IMR-90 (cell line): Measurements from ENCODE around the gene FRY. TPM values are rescaled to one million over a fixed set of nuclear protein-coding genes. Genes with fewer than 3 reads are reported as not detected.

Experiments used
- ATAC-seq: fragments of 200-7000 bp; cut with Tn5 transposase; 2 replicates; pipeline ENCODE4 v1.9.1; 2020; ENCODE audit warnings: low read depth, mild to moderate bottlenecking, moderate library complexity
- BruUV-seq: library from RNA; stranded (reverse); fragments of 400-500 nt; replicated peaks from 2 replicates; lab custom pipeline; 2021; lab: Mats Ljungman, UMichigan
- CTCF ChIA-PET: fragments of 300-600 bp; formaldehyde crosslinking; extraction: SDS; loops from one replicate; lab custom pipeline; 2021; ENCODE audit warnings: antibody characterized with exemption; lab: Yijun Ruan, JAX
- POLR2A ChIA-PET: fragments of 300-600 bp; sonication (Branson Sonifier 250); formaldehyde crosslinking; loops from one replicate; lab custom pipeline; 2022; ENCODE audit warnings: antibody characterized with exemption; ENCODE audit not compliant: unreplicated experiment; lab: Charles Lee
- DNase-seq: peaks from one replicate; pipeline ENCODE4 v3.0.0; 2013
- H2AFZ ChIP-seq: replicated peaks from 2 replicates; pipeline ENCODE3; 2013; ENCODE audit warnings: low read length, mild to moderate bottlenecking; ENCODE audit not compliant: poor library complexity
- H2AK5ac ChIP-seq: 2 replicates; pipeline ENCODE4 v1.6.1; 2013; ENCODE audit warnings: low read depth, low read length, inconsistent platforms
- H2AK9ac ChIP-seq: replicated peaks from 2 replicates; pipeline ENCODE3; 2013; ENCODE audit warnings: mild to moderate bottlenecking, low read depth, low read length, moderate library complexity; ENCODE audit not compliant: poor library complexity
- H2BK120ac ChIP-seq: 2 replicates; pipeline ENCODE4 v1.6.1; 2013; ENCODE audit warnings: low read depth, low read length, inconsistent platforms
- H2BK15ac ChIP-seq: 3 replicates; pipeline ENCODE4 v1.6.1; 2013; ENCODE audit warnings: low read depth, low read length, inconsistent platforms
- H2BK20ac ChIP-seq: 2 replicates; pipeline ENCODE4 v1.6.1; 2013; ENCODE audit warnings: low read depth, mild to moderate bottlenecking, inconsistent platforms, low read length, moderate library complexity
- H2BK5ac ChIP-seq: 2 replicates; pipeline ENCODE4 v1.6.1; 2013; ENCODE audit warnings: mild to moderate bottlenecking, low read depth, low read length, inconsistent platforms; ENCODE audit not compliant: poor library complexity, severe bottlenecking
- H3K14ac ChIP-seq: replicated peaks from 2 replicates; pipeline ENCODE4 v1.6.1; 2013; ENCODE audit warnings: low read depth, low read length, inconsistent platforms
- H3K18ac ChIP-seq: 2 replicates; pipeline ENCODE4 v1.6.1; 2013; ENCODE audit warnings: low read depth, low read length, control low read depth
- H3K23ac ChIP-seq: 2 replicates; pipeline ENCODE4 v1.6.1; 2013; ENCODE audit warnings: low read depth, low read length, inconsistent platforms
- H3K27ac ChIP-seq: 2 replicates; pipeline ENCODE4 v1.5.1; 2013; ENCODE audit warnings: mild to moderate bottlenecking, control low read depth, low read length; ENCODE audit not compliant: insufficient read depth
- H3K27me3 ChIP-seq: 2 replicates; pipeline ENCODE4 v1.6.1; 2013; ENCODE audit warnings: low read length; ENCODE audit not compliant: control insufficient read depth, insufficient read depth
- H3K36me3 ChIP-seq: 2 replicates; pipeline ENCODE4 v1.6.1; 2013; ENCODE audit warnings: low read length, mixed read lengths; ENCODE audit not compliant: control insufficient read depth, insufficient read depth
- H3K4ac ChIP-seq: 2 replicates; pipeline ENCODE4 v1.6.1; 2013; ENCODE audit warnings: low read depth, low read length, inconsistent platforms
- H3K4me1 ChIP-seq: 2 replicates; pipeline ENCODE4 v1.6.1; 2013; ENCODE audit warnings: low read length, mixed read lengths; ENCODE audit not compliant: control insufficient read depth, insufficient read depth
- H3K4me2 ChIP-seq: 2 replicates; pipeline ENCODE4 v1.6.1; 2013; ENCODE audit warnings: low read depth, mild to moderate bottlenecking, control low read depth, low read length, moderate library complexity
- H3K4me3 ChIP-seq: 2 replicates; pipeline ENCODE4 v1.5.1; 2013; ENCODE audit warnings: low read depth, mild to moderate bottlenecking, control low read depth, low read length, moderate library complexity; ENCODE audit not compliant: insufficient read depth
- H3K56ac ChIP-seq: 2 replicates; pipeline ENCODE4 v1.6.1; 2013; ENCODE audit warnings: low read length, inconsistent platforms; ENCODE audit not compliant: insufficient read depth; ENCODE audit errors: extremely low read depth
- H3K79me1 ChIP-seq, 2 experiments: 2 replicates each; pipeline ENCODE4 v1.6.1; 2013; ENCODE audit warnings: low read length in 2 of 2, inconsistent platforms in 1 of 2, low read depth in 1 of 2
- H3K9ac ChIP-seq: 2 replicates; pipeline ENCODE4 v1.6.1; 2013; ENCODE audit warnings: low read depth, low read length, control low read depth
- H3K9me1 ChIP-seq: 2 replicates; pipeline ENCODE4 v1.6.1; 2013; ENCODE audit warnings: low read length, inconsistent platforms; ENCODE audit not compliant: insufficient read depth
- H3K9me3 ChIP-seq: 2 replicates; pipeline ENCODE4 v1.6.1; 2013; ENCODE audit warnings: low read length; ENCODE audit not compliant: control insufficient read depth, insufficient read depth
- H4K20me1 ChIP-seq: 2 replicates; pipeline ENCODE4 v1.6.1; 2013; ENCODE audit warnings: low read length, inconsistent platforms; ENCODE audit not compliant: insufficient read depth
- H4K5ac ChIP-seq: 2 replicates; pipeline ENCODE4 v1.6.1; 2013; ENCODE audit warnings: mild to moderate bottlenecking, low read depth, low read length, control low read depth
- H4K8ac ChIP-seq, 2 experiments: 2 replicates each; pipeline ENCODE4 v1.6.1; 2013; ENCODE audit warnings: low read depth in 2 of 2, low read length in 2 of 2, control low read depth in 1 of 2, inconsistent platforms in 1 of 2
- H4K91ac ChIP-seq: 2 replicates; pipeline ENCODE4 v1.6.1; 2013; ENCODE audit warnings: low read depth, low read length, inconsistent platforms; ENCODE audit not compliant: insufficient read depth
- BHLHE40 ChIP-seq: fragments of 150-350 bp; IDR thresholded peaks from 2 replicates; pipeline ENCODE4 v1.6.1; 2016; ENCODE audit warnings: mild to moderate bottlenecking, low read depth, low read length
- CEBPB ChIP-seq: IDR thresholded peaks from 2 replicates; pipeline ENCODE4 v1.6.1; 2012; ENCODE audit warnings: low read depth, low read length, improper control_type of control experiment
- CHD1 ChIP-seq: IDR thresholded peaks from 2 replicates; pipeline ENCODE4 v1.6.1; 2012; ENCODE audit warnings: low read depth, low read length, improper control_type of control experiment
- CTCF ChIP-seq: conservative IDR thresholded peaks from 2 replicates; pipeline ENCODE4 v1.5.1; 2012; ENCODE audit warnings: mild to moderate bottlenecking, low read depth, low read length, improper control_type of control experiment
- ELK1 ChIP-seq: fragments of 150-350 bp; IDR thresholded peaks from 2 replicates; pipeline ENCODE4 v1.6.1; 2016; ENCODE audit warnings: low read depth, mild to moderate bottlenecking, low read length, moderate library complexity, borderline replicate concordance
- FOS ChIP-seq: fragments of 150-350 bp; IDR thresholded peaks from 2 replicates; pipeline ENCODE4 v1.6.1; 2016; ENCODE audit warnings: low read depth, low read length
- MAFK ChIP-seq: IDR thresholded peaks from 2 replicates; pipeline ENCODE4 v1.6.1; 2012; ENCODE audit warnings: low read depth, low read length, improper control_type of control experiment
- MAZ ChIP-seq: IDR thresholded peaks from 2 replicates; pipeline ENCODE4 v1.6.1; 2012; ENCODE audit warnings: low read depth, mild to moderate bottlenecking, low read length, improper control_type of control experiment, moderate library complexity, borderline replicate concordance
- MXI1 ChIP-seq: IDR thresholded peaks from 2 replicates; pipeline ENCODE4 v1.6.1; 2012; ENCODE audit warnings: low read depth, mild to moderate bottlenecking, low read length, moderate library complexity, borderline replicate concordance
- NFE2L2 ChIP-seq: fragments of 150-350 bp; IDR thresholded peaks from 2 replicates; pipeline ENCODE4 v1.6.1; 2016; ENCODE audit warnings: low read depth, mild to moderate bottlenecking, low read length
- POLR2A ChIP-seq: IDR thresholded peaks from 2 replicates; pipeline ENCODE4 v1.6.1; 2012; ENCODE audit warnings: mild to moderate bottlenecking, low read depth, low read length
- RAD21 ChIP-seq: IDR thresholded peaks from 2 replicates; pipeline ENCODE4 v1.6.1; 2012; ENCODE audit warnings: low read length, improper control_type of control experiment
- RCOR1 ChIP-seq: IDR thresholded peaks from 2 replicates; pipeline ENCODE4 v1.6.1; 2012; ENCODE audit warnings: mild to moderate bottlenecking, low read length, improper control_type of control experiment; ENCODE audit not compliant: insufficient replicate concordance
- RFX5 ChIP-seq: IDR thresholded peaks from 2 replicates; pipeline ENCODE4 v1.8.0; 2012; ENCODE audit warnings: low read depth, mild to moderate bottlenecking, low read length, moderate library complexity
- SMC3 ChIP-seq: fragments of 150-350 bp; IDR thresholded peaks from 2 replicates; pipeline ENCODE4 v1.6.1; 2016; ENCODE audit warnings: low read depth, mild to moderate bottlenecking, antibody characterized with exemption, low read length, moderate library complexity
- USF2 ChIP-seq: fragments of 150-350 bp; IDR thresholded peaks from 2 replicates; pipeline ENCODE4 v1.6.1; 2017; ENCODE audit warnings: mild to moderate bottlenecking, antibody characterized with exemption, low read length, low read depth
- WGBS, 2 experiments: methylation state at CpG; one replicate each; pipeline versions ENCODE4 v1.1.5 to v1.1.7; 2013; ENCODE audit warnings: missing lambda C conversion rate in 2 of 2; ENCODE audit not compliant: insufficient read length in 1 of 2; ENCODE audit errors: extremely low coverage in 2 of 2; 5-methylcytosine and 5-hydroxymethylcytosine counted together
- dilution Hi-C: fragments of 300-500 bp; cut with HindIII; formaldehyde crosslinking; loops from one replicate; pipeline ENCODE4 v1.14.3; 2018; ENCODE audit warnings: low sequenced_read_pairs; ENCODE audit not compliant: unreplicated experiment
- in situ Hi-C: fragments of 300-500 bp; cut with MboI; formaldehyde crosslinking; loops from 3 replicates; pipeline ENCODE4 v1.14.3; 2019; ENCODE audit warnings: low sequenced_read_pairs, inconsistent platforms, mixed read lengths
- intact Hi-C: fragments of 100-400 bp; cut with micrococcal nuclease; formaldehyde crosslinking; loops from 2 replicates; pipeline ENCODE4 v1.10.0; 2022
- polyA plus RNA-seq, 3 experiments: library from polyadenylated mRNA; depleted of rRNA; stranded (reverse); fragments of >200 nt; gene quantifications; 2 replicates each; pipeline ENCODE4 v1.2.3, GENCODE V29; 2012; ENCODE audit warnings: low replicate concordance in 1 of 3
- total RNA-seq: library from RNA; depleted of rRNA; stranded (reverse); fragments of >200 nt; gene quantifications from 2 replicates; pipeline ENCODE4 v1.2.3, GENCODE V29; 2012

Gene FRY
- total and polyA plus RNA-seq, 2 of the 4 experiments (the other 2 are of a cell fraction): 3.0 to 4.8 TPM

- 90% methylated on average over 2 of the region's 5 CpGs; no CpG with 5 or more reads in 1 of the 2 experiments for WGBS, 2 experiments
Observed at GRCh38 chr13:32139251-32139650, 107.7 kb downstream of the FRY start.

More at GRCh38 chr13:32139251-32139650, 107.7 kb downstream of the FRY start:
- Histone ChIP-seq H4K8ac (no peak overlapping the region), H3K4me2 (no peak overlapping the region), H2BK120ac (no peak overlapping the region), H3K56ac (no peak overlapping the region), H3K14ac (no peak overlapping the region), H3K18ac (no peak overlapping the region), H3K79me1 (no peaks in the 10 kb centered on the region), H4K91ac (0 out of 2 replicates have a peak overlapping the region, but pooled peaks have one; percentile 17), H3K9me3 (no peaks in the 10 kb centered on the region), H2AK5ac (0 out of 2 replicates have a peak overlapping the region, but pooled peaks have one; percentile 37), H3K4me1 (peaks cover 10% of the 10 kb centered on the region), H2AK9ac (no peak overlapping the region), H3K36me3 (peaks cover 2% of the 10 kb centered on the region; the same call in 1 of the 2 replicates), H3K23ac (no peak overlapping the region), H2BK15ac (no peak overlapping the region), H3K27ac (no peak overlapping the region), H2BK5ac (no peak overlapping the region), H4K20me1 (no peaks in the 10 kb centered on the region), H3K4ac (peak overlapping the region; percentile 8; the same call in 1 of the 2 replicates), H3K9ac (no peak overlapping the region), H2AFZ (no peak overlapping the region), H2BK20ac (no peak overlapping the region), H4K5ac (no peak overlapping the region), H3K27me3 (no peaks in the 10 kb centered on the region), H3K9me1 (peaks cover 8% of the 10 kb centered on the region), H3K4me3 (no peak overlapping the region)
- ATAC-seq (no peak), DNase-seq (no peak)
- BruUV-seq: no TSS peak
- ChIA-PET CTCF (no interaction called here), POLR2A (no interaction called here)
- dilution Hi-C loops (no loop called here), intact Hi-C loops (loop anchor here (5.0 to 10.0 kb wide), 2 partner anchors 107 to 224 kb away; partner anchors contain the start of gene FRY), in situ Hi-C loops (no loop called here)
- TF ChIP-seq POLR2A (no peak), RAD21 (no peak), CTCF (no peak), ELK1 (no peak), SMC3 (no peak), FOS (no peak), MAZ (no peak), RFX5 (no peak), CEBPB (no peak), BHLHE40 (no peak), RCOR1 (no peak), MAFK (no peak), NFE2L2 (no peak), USF2 (no peak), MXI1 (no peak), CHD1 (no peak)
